HS-5 (cell line): ENCODE measurements around the gene CRX.
"Not testable (repeated sequence)": the region's sequence is repeated elsewhere in the genome, so short reads cannot be mapped to it uniquely, and the experiment has no call there.

ENCODE experiments used
- DNase-seq: peaks from one replicate; pipeline ENCODE4 v3.0.0-alpha.2; 2012; ENCODE audit warnings: low read depth

Gene CRX

GRCh38 chr19:47859838-47860237 is 38.1 kb downstream of the CRX start:
- DNase-seq, result not testable (repeated sequence)

- no peak for DNase-seq
Measured at GRCh38 chr19:47860602-47861297, 39.0 kb downstream of the CRX start.

- DNase-seq, result no peak
Measured at GRCh38 chr19:47861630-47862029, 39.9 kb downstream of the CRX start.

GRCh38 chr19:47863514-47863936 is 41.8 kb downstream of the CRX start:
- DNase-seq, result no peak

- no peak for DNase-seq
Measured at GRCh38 chr19:47865166-47865565, 43.4 kb downstream of the CRX start.

- DNase-seq, result no peak
Measured at GRCh38 chr19:47878906-47879305, 57.2 kb downstream of the CRX start.

- DNase-seq, result not testable (repeated sequence)
Measured at GRCh38 chr19:47879385-47879784, 57.6 kb downstream of the CRX start.

- no peak for DNase-seq
Measured at GRCh38 chr19:47881757-47882156, 60.0 kb downstream of the CRX start.

- DNase-seq, result no peak
Measured at GRCh38 chr19:47882890-47883289, 61.2 kb downstream of the CRX start.

GRCh38 chr19:47885067-47885463 is 63.3 kb downstream of the CRX start:
- no peak for DNase-seq

- DNase-seq, result no peak
Measured at GRCh38 chr19:47886010-47886559, 64.3 kb downstream of the CRX start, which contains the start of gene SULT2A1. SULT2A1 (minus strand) TSS chr19:47886315; CDS start chr19:47886257, 58 bp downstream.

GRCh38 chr19:47890865-47891621 is 69.3 kb downstream of the CRX start:
- DNase-seq, result no peak

GRCh38 chr19:47891622-47891922 is 69.8 kb downstream of the CRX start:
- no peak for DNase-seq

GRCh38 chr19:47891923-47892666 is 70.4 kb downstream of the CRX start:
- no peak for DNase-seq
